SH-SY5Y (cell line): ENCODE measurements around the gene KIF25.

ENCODE experiments used
- GATA2 ChIP-seq: IDR thresholded peaks from 2 replicates; pipeline ENCODE4 v1.6.1; 2011; ENCODE audit warnings: mild to moderate bottlenecking, low read depth, low read length
- GATA3 ChIP-seq: IDR thresholded peaks from 2 replicates; pipeline ENCODE4 v1.6.1; 2011; ENCODE audit warnings: low read depth, mild to moderate bottlenecking, low read length, moderate library complexity

GRCh38 chr6:168037242-168037641 lies 39.8 kb downstream of the KIF25 start:
- TF ChIP-seq GATA2 = no peak
- no peak for TF ChIP-seq GATA3
